HL-60 (cell line): ENCODE measurements around the gene USP30.
"Not testable (repeated sequence)": the region's sequence is repeated elsewhere in the genome, so short reads cannot be mapped to it uniquely, and the experiment has no call there.

Source experiments
- DNase-seq, 2 experiments: peaks; one replicate each; pipeline ENCODE4 v3.0.0-alpha.2; 2010 to 2020; ENCODE audit warnings: low read depth in 1 of 2, low spot score in 1 of 2
- H3K27ac ChIP-seq: fragments of 250-450 bp; sonication (Bioruptor Pico); replicated peaks from 2 replicates; pipeline ENCODE4 v1.5.1; 2020; ENCODE audit warnings: mild to moderate bottlenecking, moderate library complexity
- H3K27me3 ChIP-seq: fragments of 250-450 bp; sonication (Bioruptor Pico); 2 replicates; pipeline ENCODE4 v1.5.1; 2021; ENCODE audit warnings: mild to moderate bottlenecking, moderate library complexity; ENCODE audit not compliant: insufficient read depth, poor library complexity, severe bottlenecking
- H3K4me3 ChIP-seq: replicated peaks from 2 replicates; pipeline ENCODE4 v1.5.1; 2011; ENCODE audit warnings: mild to moderate bottlenecking, control low read depth, low read length; ENCODE audit not compliant: insufficient read depth
- GABPA ChIP-seq: IDR thresholded peaks from 2 replicates; pipeline ENCODE4 v1.6.1; 2012; ENCODE audit warnings: low read depth
- POLR2AphosphoS5 ChIP-seq: IDR thresholded peaks from 2 replicates; pipeline ENCODE4 v1.6.1; 2012; ENCODE audit warnings: low read depth
- SPI1 ChIP-seq: IDR thresholded peaks from 2 replicates; pipeline ENCODE4 v1.6.1; 2012; ENCODE audit warnings: low read depth, mild to moderate bottlenecking, borderline replicate concordance
- TF ChIP-seq, protein P1 (sequence below): IDR thresholded peaks from one replicate; pipeline ENCODE4 v1.5.1; 2011; ENCODE audit warnings: low read length, control low read depth, inconsistent platforms; ENCODE audit not compliant: insufficient read depth
- TF ChIP-seq, protein P2 (sequence below): IDR thresholded peaks from 2 replicates; pipeline ENCODE4 v1.6.1; 2012; ENCODE audit warnings: low read depth; ENCODE audit not compliant: insufficient replicate concordance

The USP30 gene

DNA sequence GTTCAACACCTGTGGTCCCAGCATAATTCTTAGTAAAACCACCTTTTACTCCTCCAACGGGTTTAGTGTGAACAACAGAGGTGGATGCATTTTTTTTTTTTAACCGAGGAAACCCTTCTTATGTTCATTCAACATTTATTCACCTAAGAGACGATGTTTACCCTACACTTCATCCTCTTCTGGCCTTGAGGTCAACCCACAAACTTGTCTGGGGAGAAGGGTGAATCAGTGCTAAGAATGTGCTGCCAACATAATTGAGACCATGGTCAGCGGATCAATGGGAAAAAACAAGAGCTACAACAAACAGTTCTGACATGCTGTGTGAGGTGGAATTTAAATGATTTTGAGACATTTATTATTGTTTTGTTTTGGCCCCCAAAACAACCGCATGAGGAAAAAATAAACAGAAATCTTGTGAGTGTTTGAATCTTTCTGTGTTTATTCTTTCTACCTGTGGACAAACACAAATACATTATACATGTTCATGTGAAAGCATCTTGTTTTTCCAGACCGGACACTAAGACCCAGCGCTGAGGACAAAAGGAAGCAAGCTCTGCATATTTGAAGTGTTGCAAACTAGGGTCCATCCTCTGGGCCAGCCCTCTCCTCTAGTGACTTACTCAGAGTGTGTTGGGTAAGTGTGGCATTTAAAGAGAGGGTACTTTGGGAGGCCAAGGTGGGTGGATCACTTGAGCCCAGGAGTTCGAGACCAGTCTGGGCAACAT lies 5.1 kb upstream of the USP30 start:
- no peak for DNase-seq
- Histone ChIP-seq H3K27me3 (no peaks in the 10 kb centered on the region), H3K27ac (no peak overlapping the region), H3K4me3 (no peak overlapping the region)
- TF ChIP-seq, protein P1, sequence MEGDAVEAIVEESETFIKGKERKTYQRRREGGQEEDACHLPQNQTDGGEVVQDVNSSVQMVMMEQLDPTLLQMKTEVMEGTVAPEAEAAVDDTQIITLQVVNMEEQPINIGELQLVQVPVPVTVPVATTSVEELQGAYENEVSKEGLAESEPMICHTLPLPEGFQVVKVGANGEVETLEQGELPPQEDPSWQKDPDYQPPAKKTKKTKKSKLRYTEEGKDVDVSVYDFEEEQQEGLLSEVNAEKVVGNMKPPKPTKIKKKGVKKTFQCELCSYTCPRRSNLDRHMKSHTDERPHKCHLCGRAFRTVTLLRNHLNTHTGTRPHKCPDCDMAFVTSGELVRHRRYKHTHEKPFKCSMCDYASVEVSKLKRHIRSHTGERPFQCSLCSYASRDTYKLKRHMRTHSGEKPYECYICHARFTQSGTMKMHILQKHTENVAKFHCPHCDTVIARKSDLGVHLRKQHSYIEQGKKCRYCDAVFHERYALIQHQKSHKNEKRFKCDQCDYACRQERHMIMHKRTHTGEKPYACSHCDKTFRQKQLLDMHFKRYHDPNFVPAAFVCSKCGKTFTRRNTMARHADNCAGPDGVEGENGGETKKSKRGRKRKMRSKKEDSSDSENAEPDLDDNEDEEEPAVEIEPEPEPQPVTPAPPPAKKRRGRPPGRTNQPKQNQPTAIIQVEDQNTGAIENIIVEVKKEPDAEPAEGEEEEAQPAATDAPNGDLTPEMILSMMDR, result no peak
- TF ChIP-seq POLR2AphosphoS5, result no peak
- no peak for TF ChIP-seq GABPA
- TF ChIP-seq, protein P2, sequence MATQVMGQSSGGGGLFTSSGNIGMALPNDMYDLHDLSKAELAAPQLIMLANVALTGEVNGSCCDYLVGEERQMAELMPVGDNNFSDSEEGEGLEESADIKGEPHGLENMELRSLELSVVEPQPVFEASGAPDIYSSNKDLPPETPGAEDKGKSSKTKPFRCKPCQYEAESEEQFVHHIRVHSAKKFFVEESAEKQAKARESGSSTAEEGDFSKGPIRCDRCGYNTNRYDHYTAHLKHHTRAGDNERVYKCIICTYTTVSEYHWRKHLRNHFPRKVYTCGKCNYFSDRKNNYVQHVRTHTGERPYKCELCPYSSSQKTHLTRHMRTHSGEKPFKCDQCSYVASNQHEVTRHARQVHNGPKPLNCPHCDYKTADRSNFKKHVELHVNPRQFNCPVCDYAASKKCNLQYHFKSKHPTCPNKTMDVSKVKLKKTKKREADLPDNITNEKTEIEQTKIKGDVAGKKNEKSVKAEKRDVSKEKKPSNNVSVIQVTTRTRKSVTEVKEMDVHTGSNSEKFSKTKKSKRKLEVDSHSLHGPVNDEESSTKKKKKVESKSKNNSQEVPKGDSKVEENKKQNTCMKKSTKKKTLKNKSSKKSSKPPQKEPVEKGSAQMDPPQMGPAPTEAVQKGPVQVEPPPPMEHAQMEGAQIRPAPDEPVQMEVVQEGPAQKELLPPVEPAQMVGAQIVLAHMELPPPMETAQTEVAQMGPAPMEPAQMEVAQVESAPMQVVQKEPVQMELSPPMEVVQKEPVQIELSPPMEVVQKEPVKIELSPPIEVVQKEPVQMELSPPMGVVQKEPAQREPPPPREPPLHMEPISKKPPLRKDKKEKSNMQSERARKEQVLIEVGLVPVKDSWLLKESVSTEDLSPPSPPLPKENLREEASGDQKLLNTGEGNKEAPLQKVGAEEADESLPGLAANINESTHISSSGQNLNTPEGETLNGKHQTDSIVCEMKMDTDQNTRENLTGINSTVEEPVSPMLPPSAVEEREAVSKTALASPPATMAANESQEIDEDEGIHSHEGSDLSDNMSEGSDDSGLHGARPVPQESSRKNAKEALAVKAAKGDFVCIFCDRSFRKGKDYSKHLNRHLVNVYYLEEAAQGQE, result no peak
- TF ChIP-seq SPI1, result no peak

DNA sequence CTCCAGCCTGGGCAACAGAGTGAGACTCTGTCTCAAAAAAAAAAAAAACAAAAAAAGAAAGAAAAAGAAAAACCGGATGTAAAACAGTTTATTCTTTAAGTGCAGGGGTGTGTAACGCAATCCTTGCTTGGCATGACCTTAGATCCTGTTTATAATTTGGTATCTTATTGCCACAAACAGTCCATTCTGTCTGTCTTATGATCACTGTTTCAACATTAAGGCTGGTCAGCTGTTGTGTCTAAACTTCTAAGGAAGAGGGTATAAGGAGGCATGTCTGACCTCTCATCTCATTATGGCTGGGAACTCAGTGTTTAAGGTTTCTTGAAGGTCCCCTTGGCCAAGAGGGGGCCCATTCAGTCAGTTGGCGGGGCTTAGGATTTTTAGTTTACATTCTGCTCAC lies 3.7 kb upstream of the USP30 start:
- DNase-seq, H3K27ac ChIP-seq, H3K4me3 ChIP-seq, H3K27me3 ChIP-seq: not testable (repeated sequence)

DNA sequence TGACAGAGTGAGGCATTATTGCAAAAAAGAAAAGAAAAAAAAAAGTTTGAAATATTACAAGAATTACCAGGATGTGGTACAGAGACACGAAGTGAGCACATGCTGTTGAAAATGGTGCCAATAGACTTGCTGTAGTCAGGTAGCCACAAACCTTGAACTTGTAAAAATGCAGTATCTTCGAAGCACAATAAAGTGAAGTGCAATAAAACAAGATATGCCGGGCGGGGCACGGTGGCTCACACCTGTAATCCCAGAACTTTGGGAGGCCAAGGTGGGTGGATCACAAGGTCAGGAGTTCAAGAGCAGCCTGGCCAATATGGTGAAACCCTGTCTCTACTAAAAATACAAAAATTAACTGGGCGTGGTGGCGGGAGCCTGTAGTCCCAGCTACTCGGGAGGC lies 2.6 kb upstream of the USP30 start:
- H3K4me3 ChIP-seq, H3K27ac ChIP-seq, H3K27me3 ChIP-seq, DNase-seq: not testable (repeated sequence)

DNA sequence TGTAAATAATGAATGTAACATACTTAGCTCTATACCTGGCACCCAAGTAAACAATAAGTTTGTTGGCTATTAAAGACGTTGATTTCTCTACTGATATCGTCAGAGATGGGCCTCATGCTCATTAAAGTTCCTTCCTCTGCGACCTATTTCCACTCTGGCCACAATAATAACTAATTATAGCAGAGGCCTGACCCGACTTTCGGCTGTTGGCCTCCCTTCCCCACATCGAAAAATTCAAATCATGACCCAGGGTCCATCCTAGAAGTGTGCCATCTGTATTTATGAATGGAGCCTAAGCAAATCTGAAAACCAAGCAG lies 321 bp upstream of the USP30 start:
- no peak for DNase-seq
- Histone ChIP-seq H3K4me3 (peak overlapping the region; percentile 96), H3K27me3 (no peaks in the 10 kb centered on the region), H3K27ac (peak overlapping the region; percentile 72)
- TF ChIP-seq, protein P2, result no peak
- TF ChIP-seq POLR2AphosphoS5, result no peak
- TF ChIP-seq GABPA, result no peak
- TF ChIP-seq SPI1, result no peak
- TF ChIP-seq, protein P1, result no peak

DNA sequence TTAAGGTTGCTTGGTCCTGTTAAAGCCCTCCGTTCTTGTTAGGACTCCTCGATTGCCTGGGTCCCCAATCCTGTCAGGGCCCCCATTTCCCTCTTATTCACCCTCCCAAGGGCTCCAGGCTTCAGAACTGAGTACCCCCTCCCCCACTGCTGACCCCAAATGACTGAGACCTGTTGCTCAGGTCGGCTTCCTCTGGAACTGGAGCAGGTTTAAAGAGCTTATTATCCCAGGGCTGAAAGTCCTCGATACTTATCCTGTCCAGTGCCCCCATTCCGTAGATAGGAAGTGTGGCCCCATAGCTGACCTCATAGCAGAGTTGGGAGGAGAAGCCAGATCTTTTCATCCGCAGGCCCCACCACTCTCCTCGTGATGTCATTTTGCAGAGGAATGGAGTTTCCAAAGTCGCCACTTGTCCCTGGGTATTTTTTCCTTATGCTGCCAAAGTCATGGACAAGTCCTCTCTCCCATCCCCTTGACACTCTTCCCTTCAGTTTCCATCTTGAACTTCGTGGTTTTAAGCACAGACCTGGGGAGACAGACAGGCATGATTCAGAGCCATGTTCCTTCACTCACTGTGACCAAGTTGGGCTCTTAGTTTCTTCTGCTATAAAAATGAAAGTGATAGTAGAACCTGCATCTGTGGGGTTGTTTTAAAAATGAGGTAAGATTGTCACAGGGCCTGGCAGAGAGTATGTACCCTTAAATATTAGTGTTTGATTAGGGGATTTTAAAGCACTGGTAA lies 1.2 kb downstream of the USP30 start:
- Histone ChIP-seq H3K27me3 (no peaks in the 10 kb centered on the region), H3K4me3 (peak overlapping the region; percentile 96), H3K27ac (peak overlapping the region; percentile 72)
- no peak for DNase-seq
- TF ChIP-seq GABPA, result no peak
- TF ChIP-seq, protein P2, result no peak
- TF ChIP-seq POLR2AphosphoS5, result no peak
- TF ChIP-seq SPI1, result no peak
- TF ChIP-seq, protein P1, result no peak

DNA sequence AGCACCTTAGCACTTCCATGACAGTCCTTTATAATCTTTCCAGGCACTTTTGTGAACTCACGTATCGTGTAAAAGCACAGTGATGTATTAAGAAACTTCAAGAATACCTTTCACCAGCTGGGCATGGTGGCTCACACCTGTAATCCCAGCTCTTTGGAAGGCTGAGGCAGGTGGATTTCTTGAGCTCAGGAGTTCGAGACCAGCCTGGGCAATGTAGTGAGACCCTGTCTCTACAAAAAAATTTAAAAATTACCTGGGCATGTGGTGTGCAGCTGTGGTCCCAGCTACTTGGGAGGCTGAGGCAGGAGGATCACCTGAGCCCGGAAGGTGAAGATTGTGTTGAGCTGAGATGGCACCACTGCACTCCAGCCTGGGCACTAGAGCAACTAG lies 1.7 kb downstream of the USP30 start:
- not testable (repeated sequence) for H3K27me3 ChIP-seq, H3K4me3 ChIP-seq, DNase-seq
- H3K27ac ChIP-seq, result peak overlapping the region; percentile 72
